Breast epithelium (tissue), 3 donors: ENCODE data around the gene TOR1A.

Source experiments
- POLR2AphosphoS5 ChIP-seq, 3 donors: sonication (generic); formaldehyde crosslinking; IDR thresholded peaks; one replicate each; pipeline ENCODE4 v1.6.1; 2017; ENCODE audit warnings: antibody characterized with exemption in 3 of 3
- TF ChIP-seq, protein P1 (sequence below), 3 donors: fragments of 450-650 bp; IDR thresholded peaks; one replicate each; pipeline ENCODE4 v1.5.1; 2016 to 2017; ENCODE audit warnings: antibody characterized with exemption in 3 of 3, mild to moderate bottlenecking in 3 of 3, moderate library complexity in 3 of 3

DNA sequence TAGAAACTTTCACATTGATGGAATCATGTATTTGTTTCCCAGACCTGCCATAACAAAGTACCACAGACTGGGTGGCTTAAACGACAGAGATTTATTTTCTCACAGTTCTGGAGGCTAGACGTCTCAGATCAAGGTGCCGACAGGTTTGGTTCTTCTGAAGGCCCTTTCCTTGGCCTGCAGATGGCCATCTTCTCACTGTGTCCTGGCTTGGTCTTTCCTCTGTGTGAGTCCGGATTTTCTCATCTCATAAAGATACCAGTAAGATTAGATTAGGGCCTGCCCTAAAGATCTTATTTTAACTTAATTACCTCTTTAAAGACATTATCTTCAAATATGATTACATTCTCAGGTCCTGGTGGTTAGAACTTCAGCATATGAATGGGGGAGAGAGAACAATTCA lies 17.1 kb upstream of the TOR1A start:
- TF ChIP-seq, protein P1, sequence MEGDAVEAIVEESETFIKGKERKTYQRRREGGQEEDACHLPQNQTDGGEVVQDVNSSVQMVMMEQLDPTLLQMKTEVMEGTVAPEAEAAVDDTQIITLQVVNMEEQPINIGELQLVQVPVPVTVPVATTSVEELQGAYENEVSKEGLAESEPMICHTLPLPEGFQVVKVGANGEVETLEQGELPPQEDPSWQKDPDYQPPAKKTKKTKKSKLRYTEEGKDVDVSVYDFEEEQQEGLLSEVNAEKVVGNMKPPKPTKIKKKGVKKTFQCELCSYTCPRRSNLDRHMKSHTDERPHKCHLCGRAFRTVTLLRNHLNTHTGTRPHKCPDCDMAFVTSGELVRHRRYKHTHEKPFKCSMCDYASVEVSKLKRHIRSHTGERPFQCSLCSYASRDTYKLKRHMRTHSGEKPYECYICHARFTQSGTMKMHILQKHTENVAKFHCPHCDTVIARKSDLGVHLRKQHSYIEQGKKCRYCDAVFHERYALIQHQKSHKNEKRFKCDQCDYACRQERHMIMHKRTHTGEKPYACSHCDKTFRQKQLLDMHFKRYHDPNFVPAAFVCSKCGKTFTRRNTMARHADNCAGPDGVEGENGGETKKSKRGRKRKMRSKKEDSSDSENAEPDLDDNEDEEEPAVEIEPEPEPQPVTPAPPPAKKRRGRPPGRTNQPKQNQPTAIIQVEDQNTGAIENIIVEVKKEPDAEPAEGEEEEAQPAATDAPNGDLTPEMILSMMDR (IDR thresholded peaks at IDR 0.05), result no peak
- no peak for TF ChIP-seq POLR2AphosphoS5 (IDR thresholded peaks at IDR 0.05)
